OCI-M2 (cell line): ENCODE data around the gene YWHAG.
"Not testable (repeated sequence)": the region's sequence is repeated elsewhere in the genome, so short reads cannot be mapped to it uniquely, and the experiment has no call there.

Experiments used
- DNase-seq: peaks from one replicate; lab custom pipeline; 2025; ENCODE audit not compliant: unreplicated experiment; lab: John Stamatoyannopoulos, UW

The YWHAG gene

GRCh38 chr7:76325811-76326210 is 33.0 kb downstream of the YWHAG start:
- no peak for DNase-seq

DNA sequence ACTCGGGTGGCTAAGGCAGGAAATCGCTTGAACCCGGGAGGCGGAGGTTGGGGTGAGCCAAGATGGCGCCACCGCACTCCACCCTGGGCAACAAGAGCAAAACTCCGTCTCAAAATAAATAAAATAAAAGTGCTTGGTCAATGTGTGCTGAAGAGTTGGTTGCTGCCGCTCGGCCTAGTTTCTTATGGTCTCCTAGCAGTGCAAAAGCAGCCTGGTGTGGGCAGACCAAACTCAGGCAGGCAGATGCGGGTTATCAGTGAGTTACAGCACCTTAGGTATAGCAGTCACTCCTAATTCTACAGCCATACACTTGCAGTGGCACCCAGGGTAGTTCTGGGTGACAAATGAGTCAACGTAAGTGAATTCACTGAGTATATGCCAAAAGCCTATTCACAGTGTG is 33.7 kb downstream of the YWHAG start:
- no peak for DNase-seq

DNA sequence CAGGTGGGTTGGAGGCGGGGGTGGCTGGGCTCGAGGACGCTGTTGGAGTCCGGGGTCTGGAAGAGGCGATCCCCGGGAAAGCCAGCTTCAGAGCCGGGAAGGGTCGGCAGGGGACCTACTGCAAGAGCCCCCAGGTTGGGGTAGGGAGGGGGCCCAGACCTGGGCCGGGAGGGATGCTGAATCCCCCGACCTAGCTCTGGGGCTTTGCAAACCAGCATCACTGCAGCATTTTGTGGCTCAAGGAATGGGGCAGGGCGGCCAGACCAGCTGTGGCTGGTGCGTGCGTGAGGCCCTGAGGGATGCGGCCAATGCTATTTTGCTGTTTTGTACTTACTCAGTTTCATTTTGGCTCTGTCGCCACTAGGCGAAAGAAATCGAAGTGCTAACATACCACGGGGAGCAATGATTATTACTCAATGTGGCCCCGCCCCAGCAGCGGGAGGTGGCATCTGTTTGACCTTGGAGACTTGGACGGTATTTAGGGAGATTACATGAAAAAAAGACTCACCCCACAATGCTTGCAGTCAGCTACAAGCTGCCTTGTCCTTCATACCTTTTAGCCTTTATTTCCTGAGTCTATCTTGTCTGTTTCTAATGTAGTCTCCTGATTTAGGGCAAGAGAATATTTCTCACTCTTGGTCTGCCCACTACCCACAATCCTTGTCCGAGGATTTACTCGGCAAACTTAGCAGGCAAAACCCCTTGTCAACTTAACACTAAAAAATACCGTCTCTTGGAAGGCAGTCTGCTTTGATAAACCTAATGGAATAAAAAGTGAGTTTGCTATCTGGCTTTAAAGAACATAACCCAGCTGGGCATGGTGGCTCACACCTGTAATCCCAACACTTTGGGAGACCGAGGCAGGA is 40.1 kb downstream of the YWHAG start:
- DNase-seq = no peak

- peak; percentile 77 for DNase-seq
These were observed 40.9 kb downstream of the YWHAG start for GRCh38 chr7:76317782-76318487.

- DNase-seq = no peak
These were observed 41.6 kb downstream of the YWHAG start for GRCh38 chr7:76316984-76317781.

DNA sequence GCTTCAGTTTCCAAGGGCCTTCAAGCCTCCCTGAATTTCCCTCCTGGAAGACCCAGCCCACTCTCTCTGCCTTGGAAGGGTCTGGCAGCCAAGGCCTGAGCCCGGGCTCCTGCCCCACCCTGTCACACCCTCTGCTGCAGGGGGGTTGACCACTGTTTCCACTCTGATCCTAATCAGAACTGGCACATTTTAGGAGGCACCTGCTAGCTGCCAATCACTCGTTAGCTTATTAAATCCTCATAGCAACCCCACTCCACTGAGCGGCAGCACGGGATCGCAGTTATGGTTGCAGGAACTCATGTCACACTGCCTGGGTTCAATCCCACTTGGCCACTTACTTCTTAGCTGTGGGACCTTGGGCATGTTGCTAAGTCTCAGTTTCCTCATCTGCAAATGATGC is 43.4 kb downstream of the YWHAG start:
- no peak for DNase-seq

GRCh38 chr7:76314740-76315139 is 44.1 kb downstream of the YWHAG start:
- not testable (repeated sequence) for DNase-seq

- peak; percentile 58 for DNase-seq
These were observed 44.6 kb downstream of the YWHAG start for GRCh38 chr7:76314042-76314721.

- not testable (repeated sequence) for DNase-seq
These were observed 47.0 kb downstream of the YWHAG start for GRCh38 chr7:76311838-76312237.

DNA sequence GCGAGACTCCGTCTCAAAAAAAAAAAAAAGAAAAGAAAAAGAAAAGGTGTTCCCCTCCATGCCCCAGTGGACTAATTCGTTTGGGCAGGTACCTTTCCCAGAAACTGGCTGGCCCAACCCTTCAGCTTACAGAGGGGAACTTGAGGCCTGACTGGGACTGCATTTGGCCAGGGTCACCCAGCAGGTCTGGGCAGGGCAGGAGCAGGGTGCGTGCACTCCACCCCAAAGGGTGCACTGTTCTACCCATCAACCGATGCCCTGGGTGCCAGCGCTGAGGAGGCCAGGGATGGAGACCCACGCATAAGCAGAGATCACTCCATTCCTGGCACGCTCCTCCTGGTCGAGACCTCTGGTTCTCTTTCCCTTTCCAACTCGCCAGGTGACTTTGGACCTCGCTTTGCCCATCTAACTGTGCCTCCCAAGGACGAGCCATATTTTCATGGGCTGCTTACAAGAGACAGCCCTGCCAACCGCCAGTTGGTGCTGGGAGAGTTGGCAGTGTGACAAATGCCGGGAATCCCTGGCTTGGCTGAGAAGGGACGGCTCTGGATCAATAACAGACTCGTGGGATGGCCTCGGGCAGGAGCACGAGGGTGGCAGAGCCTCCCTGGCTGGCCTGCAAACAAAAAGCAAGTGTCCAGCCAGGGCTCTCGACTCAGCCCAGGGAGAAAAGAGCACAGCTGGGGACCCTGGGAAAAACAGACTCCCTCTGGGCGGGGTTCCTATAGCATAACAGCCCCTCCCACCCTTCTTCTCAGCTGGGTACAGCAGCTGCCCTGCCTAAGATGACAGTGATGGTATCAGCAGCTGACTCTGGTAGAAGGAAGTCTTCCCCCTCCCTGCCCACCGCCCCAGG is 48.5 kb downstream of the YWHAG start:
- DNase-seq = no peak

- not testable (repeated sequence) for DNase-seq
These were observed 49.3 kb downstream of the YWHAG start for GRCh38 chr7:76309341-76310101.

GRCh38 chr7:76308874-76309273 is 49.9 kb downstream of the YWHAG start:
- DNase-seq = not testable (repeated sequence)

DNA sequence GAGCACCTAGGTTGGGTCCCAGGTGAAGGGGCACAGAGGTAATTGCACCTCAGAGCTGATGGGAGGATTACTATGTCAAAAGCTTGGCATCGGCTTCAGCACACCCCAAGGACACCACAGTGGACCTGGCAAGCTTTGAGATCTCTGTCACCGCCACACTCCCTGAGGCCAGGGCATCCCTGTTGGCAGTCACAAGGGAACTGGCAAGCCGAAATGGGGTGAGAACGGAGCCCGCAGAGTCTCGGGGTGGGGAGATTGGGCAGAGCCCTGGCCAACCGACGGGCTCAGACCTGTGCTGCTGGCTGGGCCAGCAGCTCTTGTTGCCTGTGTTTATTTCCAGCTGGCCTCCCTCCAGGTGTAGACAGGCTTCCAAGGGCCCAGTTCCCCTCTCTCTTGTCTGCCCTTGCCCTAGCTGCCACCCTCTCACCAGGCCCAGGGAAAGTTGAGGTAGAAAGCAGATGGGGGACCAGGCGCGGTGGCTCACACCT is 53.9 kb downstream of the YWHAG start:
- no peak for DNase-seq

GRCh38 chr7:76303202-76304147 is 55.3 kb downstream of the YWHAG start:
- DNase-seq = peak; percentile 51

- DNase-seq = peak; percentile 49
These were observed 56.2 kb downstream of the YWHAG start, which contains the start of gene HSPB1 for GRCh38 chr7:76302347-76303201. Gene HSPB1, plus strand, starts transcription at chr7:76302673. Its CDS starts 40 bp downstream, at chr7:76302713.

GRCh38 chr7:76301000-76301399 is 57.8 kb downstream of the YWHAG start:
- no peak for DNase-seq

DNA sequence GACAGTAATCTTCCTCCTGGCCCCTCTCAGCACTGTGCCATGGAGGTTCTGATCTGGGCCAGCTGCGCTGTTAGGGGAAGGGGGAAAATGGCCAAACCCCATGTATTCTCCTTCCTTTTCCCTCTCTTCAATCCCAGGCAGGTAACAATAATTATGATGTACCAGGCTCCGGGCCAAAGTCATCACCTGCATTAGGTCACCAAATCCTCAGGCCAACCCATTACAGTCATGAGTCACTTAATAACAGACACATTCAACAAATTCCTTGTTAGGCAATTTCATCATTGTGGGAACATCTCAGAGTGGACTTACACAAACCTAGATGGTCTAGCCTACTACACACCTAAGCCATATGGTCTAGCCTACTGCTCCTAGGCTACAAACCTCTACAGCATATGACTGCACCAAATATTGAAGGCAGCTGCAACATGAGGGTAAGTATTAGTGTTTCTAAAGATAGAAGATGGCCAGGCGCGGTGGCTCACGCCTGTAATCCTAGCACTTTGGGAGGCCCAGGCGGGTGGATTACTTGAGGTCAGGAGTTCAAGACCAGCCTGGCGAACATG is 58.5 kb downstream of the YWHAG start:
- DNase-seq = no peak
